ENCODE measurements around the gene PDIA4. TPM values are rescaled to one million over a fixed set of nuclear protein-coding genes. Genes with fewer than 3 reads are reported as not detected.

PDIA4 gene
- total RNA-seq, 4 donors from 2014 or later: 35.9 to 55.9 (median 47.9) TPM

GRCh38 chr7:149027611-149028345 lies 527 bp downstream of the PDIA4 start:
- intact Hi-C loops (cut with DNase I; ENCODE audit: low total_unique reads): no loop called here
- peak in 1 of 2 donors; percentile 43 for DNase-seq (ENCODE audit: low spot score in 2 of 2)
- WGBS, 2 donors: 0 to 1% methylated on average over 22 to 43 of the region's 43 CpGs
- H3K4me3 ChIP-seq (ENCODE audit: low read depth, poor library complexity, severe bottlenecking): peak overlapping the region; percentile 96
- TF ChIP-seq POLR2A (IDR thresholded peaks at IDR 0.05) (no peak), CTCF (IDR thresholded peaks at IDR 0.05) (no peak)

GRCh38 chr7:149027055-149027454 lies 1.2 kb downstream of the PDIA4 start:
- intact Hi-C loops (cut with DNase I; ENCODE audit: low total_unique reads): no loop called here

GRCh38 chr7:149023662-149024061 lies 4.6 kb downstream of the PDIA4 start:
- TF ChIP-seq CTCF (IDR thresholded peaks at IDR 0.05) (no peak), POLR2A (IDR thresholded peaks at IDR 0.05) (no peak)
- intact Hi-C loops (cut with DNase I; ENCODE audit: low total_unique reads): no loop called here
- 81 to 82% methylated on average over 7 of the region's 7 CpGs for WGBS, 2 donors

More at GRCh38 chr7:149027055-149027454, 1.2 kb downstream of the PDIA4 start:
- TF ChIP-seq POLR2A (IDR thresholded peaks at IDR 0.05) (no peak), CTCF (IDR thresholded peaks at IDR 0.05) (no peak)
- no peak for DNase-seq (ENCODE audit: low spot score in 2 of 2)
- H3K4me3 ChIP-seq (ENCODE audit: low read depth, poor library complexity, severe bottlenecking): no peak overlapping the region
- WGBS, 2 donors: 38 to 43% methylated on average over 10 of the region's 10 CpGs

GRCh38 chr7:149022756-149023360 lies 5.4 kb downstream of the PDIA4 start:
- no peak for DNase-seq (ENCODE audit: low spot score in 2 of 2)
- no peak overlapping the region for H3K4me3 ChIP-seq (ENCODE audit: low read depth, poor library complexity, severe bottlenecking)
- TF ChIP-seq POLR2A (IDR thresholded peaks at IDR 0.05): no peak
- TF ChIP-seq CTCF (IDR thresholded peaks at IDR 0.05): no peak
- intact Hi-C loops (cut with DNase I; ENCODE audit: low total_unique reads): no loop called here
- 71 to 86% methylated on average over 6 of the region's 6 CpGs for WGBS, 2 donors

More at GRCh38 chr7:149023662-149024061, 4.6 kb downstream of the PDIA4 start:
- no peak for DNase-seq (ENCODE audit: low spot score in 2 of 2)
- H3K4me3 ChIP-seq (ENCODE audit: low read depth, poor library complexity, severe bottlenecking): no peak overlapping the region

- 81 to 82% methylated on average over 12 of the region's 12 CpGs for WGBS, 2 donors
- intact Hi-C loops (cut with DNase I; ENCODE audit: low total_unique reads): no loop called here
- no peak for DNase-seq (ENCODE audit: low spot score in 2 of 2)
- no peak overlapping the region for H3K4me3 ChIP-seq (ENCODE audit: low read depth, poor library complexity, severe bottlenecking)
- no peak for TF ChIP-seq POLR2A (IDR thresholded peaks at IDR 0.05)
- no peak for TF ChIP-seq CTCF (IDR thresholded peaks at IDR 0.05)
Measured at GRCh38 chr7:149021725-149022062, 6.6 kb downstream of the PDIA4 start.
